Measurements from ENCODE around the gene PLEKHA7.
A peak's percentile ranks its signal among the peaks of the same experiment; 100 is the strongest.

PLEKHA7 gene

DNA sequence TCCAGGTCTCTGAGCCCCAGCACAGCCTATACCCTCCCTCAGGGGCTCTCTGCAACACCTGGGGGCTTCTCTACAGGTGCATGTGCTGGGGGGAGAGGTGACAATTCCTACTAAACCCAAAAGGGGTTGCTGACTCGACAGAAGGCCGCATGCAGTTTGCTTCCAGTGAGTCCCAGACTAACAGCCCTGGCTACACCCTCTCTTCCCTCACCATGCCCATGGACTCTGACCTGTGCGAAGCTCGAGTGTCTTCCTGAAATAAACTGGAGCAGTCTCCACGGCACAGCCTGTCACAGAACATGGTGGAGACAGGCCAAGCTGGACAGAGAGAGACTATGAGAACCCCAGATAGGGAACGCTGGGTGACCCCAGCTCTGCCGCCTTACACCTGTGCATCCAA lies 16.6 kb downstream of the PLEKHA7 start:
- no peak for TF ChIP-seq CTCF (IDR thresholded peaks at IDR 0.05; ENCODE audit: low read depth, low read length)
- H3K4me3 ChIP-seq (replicated peaks in 1 of 2; ENCODE audit: low read depth in 2 of 2, low read length in 2 of 2): no peak overlapping the region
- no peak for DNase-seq (ENCODE audit: low read depth in 2 of 2)

GRCh38 chr11:16993495-16993894 lies 20.7 kb downstream of the PLEKHA7 start:
- no peak overlapping the region for H3K4me3 ChIP-seq (replicated peaks in 1 of 2; ENCODE audit: low read depth in 2 of 2, low read length in 2 of 2)
- TF ChIP-seq CTCF (IDR thresholded peaks at IDR 0.05; ENCODE audit: low read depth, low read length): no peak
- no peak for DNase-seq (ENCODE audit: low read depth in 2 of 2)

- DNase-seq (ENCODE audit: low read depth in 2 of 2): no peak
- TF ChIP-seq CTCF (IDR thresholded peaks at IDR 0.05; ENCODE audit: low read depth, low read length): no peak
- H3K4me3 ChIP-seq (replicated peaks in 1 of 2; ENCODE audit: low read depth in 2 of 2, low read length in 2 of 2): no peak overlapping the region
Measured at GRCh38 chr11:16992846-16993245, 21.4 kb downstream of the PLEKHA7 start.

DNA sequence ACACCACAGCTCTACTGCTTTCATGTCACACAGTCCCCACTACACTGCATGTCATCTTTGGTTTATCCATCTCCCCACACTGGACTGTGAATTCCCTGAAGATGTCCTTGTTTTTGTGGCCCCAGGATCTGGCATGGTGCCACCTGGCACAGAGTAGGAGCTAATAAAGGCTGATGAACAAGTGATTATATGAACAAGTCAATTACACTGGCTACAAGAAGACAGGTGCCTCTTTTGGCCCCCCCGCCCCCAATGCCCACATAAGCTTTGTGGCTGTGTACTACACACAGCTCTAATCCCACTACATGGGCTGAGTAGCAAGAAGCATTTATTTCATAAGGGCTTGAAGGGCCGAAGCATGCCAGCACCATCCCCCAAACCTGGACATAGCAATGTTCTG lies 24.7 kb downstream of the PLEKHA7 start:
- DNase-seq (ENCODE audit: low read depth in 2 of 2): no peak
- no peak for TF ChIP-seq CTCF (IDR thresholded peaks at IDR 0.05; ENCODE audit: low read depth, low read length)
- H3K4me3 ChIP-seq (replicated peaks in 1 of 2; ENCODE audit: low read depth in 2 of 2, low read length in 2 of 2): no peak overlapping the region

DNA sequence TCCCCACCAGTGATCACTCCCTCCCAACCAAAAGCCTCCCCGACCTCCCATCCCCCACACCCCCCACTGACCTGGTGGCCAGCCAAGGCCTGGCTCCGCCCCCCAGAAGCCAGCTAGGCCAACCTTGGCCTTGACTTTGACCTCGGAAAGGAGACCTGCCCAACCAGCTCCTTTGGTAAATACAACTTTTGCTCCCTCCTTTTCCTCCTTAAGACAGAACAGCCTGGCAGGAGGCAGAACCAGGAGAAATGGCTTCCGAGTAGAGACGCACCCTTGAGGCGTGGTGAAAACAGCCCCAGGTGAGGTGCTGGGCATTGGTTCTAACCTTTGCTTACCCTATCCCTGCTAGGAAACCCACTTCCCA lies 27.0 kb downstream of the PLEKHA7 start:
- no peak for DNase-seq (ENCODE audit: low read depth in 2 of 2)
- no peak overlapping the region for H3K4me3 ChIP-seq (replicated peaks in 1 of 2; ENCODE audit: low read depth in 2 of 2, low read length in 2 of 2)
- no peak for TF ChIP-seq CTCF (IDR thresholded peaks at IDR 0.05; ENCODE audit: low read depth, low read length)

- no peak for TF ChIP-seq CTCF (IDR thresholded peaks at IDR 0.05; ENCODE audit: low read depth, low read length)
- peak in 1 of 2 donors; percentile 13 for DNase-seq (ENCODE audit: low read depth in 2 of 2)
- no peak overlapping the region for H3K4me3 ChIP-seq (replicated peaks in 1 of 2; ENCODE audit: low read depth in 2 of 2, low read length in 2 of 2)
Measured at GRCh38 chr11:16986434-16987204, 27.6 kb downstream of the PLEKHA7 start.

DNA sequence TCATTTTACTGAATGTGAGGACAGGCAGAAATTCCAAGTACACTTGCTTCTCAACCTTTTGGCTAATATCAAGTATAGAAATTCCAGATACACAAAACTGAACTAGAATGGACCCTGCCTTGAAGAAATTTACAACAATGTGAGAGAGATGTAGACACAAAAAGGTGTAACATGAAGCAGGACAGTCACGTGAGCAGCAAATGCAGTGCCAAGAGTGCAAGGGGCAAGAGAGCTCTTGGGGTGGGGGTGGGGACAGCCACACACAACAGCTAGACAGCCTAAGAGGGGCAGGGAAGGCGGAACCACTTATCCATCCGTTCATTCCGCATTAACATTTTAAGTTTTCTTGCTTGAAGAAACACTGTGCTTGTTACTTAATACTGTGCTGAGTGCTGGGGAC lies 28.9 kb downstream of the PLEKHA7 start:
- no peak for TF ChIP-seq CTCF (IDR thresholded peaks at IDR 0.05; ENCODE audit: low read depth, low read length)
- no peak for DNase-seq (ENCODE audit: low read depth in 2 of 2)

More for the DNA sequence above, 28.9 kb downstream of the PLEKHA7 start:
- H3K4me3 ChIP-seq (replicated peaks in 1 of 2; ENCODE audit: low read depth in 2 of 2, low read length in 2 of 2): no peak overlapping the region
